Mucosa of descending colon (tissue), 3 donors: Measurements from ENCODE around the gene ACYP1. TPM values are rescaled to one million over a fixed set of nuclear protein-coding genes. Genes with fewer than 3 reads are reported as not detected.

Experiments
- ATAC-seq: fragments of 200-7000 bp; cut with Tn5 transposase; one replicate; pipeline ENCODE4 v1.9.1; 2020; ENCODE audit warnings: mild to moderate bottlenecking, moderate library complexity
- DNase-seq, 3 donors: peaks; one replicate each; pipeline ENCODE4 v3.0.0-alpha.2; 2020
- H3K36me3 ChIP-seq: fragments of 200-600 bp; one replicate; pipeline ENCODE4 v1.8.0; 2021; ENCODE audit warnings: low read depth, mild to moderate bottlenecking
- H3K4me1 ChIP-seq: fragments of 200-600 bp; one replicate; pipeline ENCODE4 v1.8.0; 2021; ENCODE audit warnings: low read depth, mild to moderate bottlenecking
- H3K4me3 ChIP-seq: fragments of 200-600 bp; one replicate; pipeline ENCODE4 v1.8.0; 2021; ENCODE audit warnings: mild to moderate bottlenecking
- H3K9me3 ChIP-seq: fragments of 200-600 bp; one replicate; pipeline ENCODE4 v1.8.0; 2021; ENCODE audit warnings: mild to moderate bottlenecking
- intact Hi-C, 2 donors: fragments of 100-400 bp; cut with DNase I in 1 of 2; cut with micrococcal nuclease in 1 of 2; formaldehyde crosslinking; loops; one replicate each; pipeline versions ENCODE4 v1.11.0 to v1.11.1; 2022; cut with DNase I, micrococcal nuclease
- total RNA-seq, 3 donors: library from RNA; stranded (reverse); fragmentation: NEBNext Ultra II Directional in 2 of 3; extraction: Animal tissue kit (Norgen Biotek cat#: 25700) in 2 of 3; gene quantifications; one replicate each; pipeline versions ENCODE4 v1.2.1 to v1.2.4, GENCODE V29; 2021 to 2023
- TF ChIP-seq, protein P1 (sequence below): fragments of 200-600 bp; IDR thresholded peaks from one replicate; pipeline ENCODE4 v1.8.0; 2022; ENCODE audit warnings: antibody characterized with exemption, mild to moderate bottlenecking
- donor health status: DM: no; HTN: no; CAD: no; lungs with moderate emphysema.
- donor health status: DM: no; HTN: no; CAD: no.
- donor health status: DM: no; HTN: yes; CAD: no.

The ACYP1 gene
- total RNA-seq, 3 donors from 2014 or later = 18.5 to 26.5 (median 20.3) TPM

- H3K9me3 ChIP-seq = no peaks in the 10 kb centered on the region
- TF ChIP-seq, protein P1, sequence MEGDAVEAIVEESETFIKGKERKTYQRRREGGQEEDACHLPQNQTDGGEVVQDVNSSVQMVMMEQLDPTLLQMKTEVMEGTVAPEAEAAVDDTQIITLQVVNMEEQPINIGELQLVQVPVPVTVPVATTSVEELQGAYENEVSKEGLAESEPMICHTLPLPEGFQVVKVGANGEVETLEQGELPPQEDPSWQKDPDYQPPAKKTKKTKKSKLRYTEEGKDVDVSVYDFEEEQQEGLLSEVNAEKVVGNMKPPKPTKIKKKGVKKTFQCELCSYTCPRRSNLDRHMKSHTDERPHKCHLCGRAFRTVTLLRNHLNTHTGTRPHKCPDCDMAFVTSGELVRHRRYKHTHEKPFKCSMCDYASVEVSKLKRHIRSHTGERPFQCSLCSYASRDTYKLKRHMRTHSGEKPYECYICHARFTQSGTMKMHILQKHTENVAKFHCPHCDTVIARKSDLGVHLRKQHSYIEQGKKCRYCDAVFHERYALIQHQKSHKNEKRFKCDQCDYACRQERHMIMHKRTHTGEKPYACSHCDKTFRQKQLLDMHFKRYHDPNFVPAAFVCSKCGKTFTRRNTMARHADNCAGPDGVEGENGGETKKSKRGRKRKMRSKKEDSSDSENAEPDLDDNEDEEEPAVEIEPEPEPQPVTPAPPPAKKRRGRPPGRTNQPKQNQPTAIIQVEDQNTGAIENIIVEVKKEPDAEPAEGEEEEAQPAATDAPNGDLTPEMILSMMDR = no peak
- no peaks in the 10 kb centered on the region for H3K36me3 ChIP-seq
- DNase-seq (no peak), ATAC-seq (no peak)
- no peak overlapping the region for H3K4me3 ChIP-seq
- intact Hi-C loops = no loop called here
- H3K4me1 ChIP-seq = peaks cover 20% of the 10 kb centered on the region
Measured at GRCh38 chr14:75047506-75047905, 16.3 kb downstream of the ACYP1 start.

DNA sequence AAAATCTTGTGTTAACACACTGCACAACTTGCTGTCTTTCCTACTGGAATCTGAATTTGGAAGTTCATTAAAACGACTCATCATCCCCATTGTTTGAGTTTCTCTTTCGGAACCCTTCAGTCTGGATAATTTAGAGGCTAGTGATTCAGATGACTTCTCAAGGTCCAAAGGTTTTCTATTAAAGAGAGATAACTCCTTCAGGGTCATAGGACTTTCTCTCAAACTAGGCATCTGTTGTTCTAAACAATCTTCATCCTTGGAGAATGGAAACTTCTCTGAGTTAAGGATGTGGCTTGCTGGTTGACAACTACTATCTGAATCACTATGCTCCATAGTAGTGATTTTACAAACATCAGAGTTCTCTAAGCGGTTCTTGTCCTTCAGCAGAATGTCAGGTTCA lies 16.9 kb downstream of the ACYP1 start:
- ATAC-seq = peak; percentile 14
- DNase-seq = no peak
- intact Hi-C loops = no loop called here
- H3K4me3 ChIP-seq = no peak overlapping the region
- H3K9me3 ChIP-seq = no peaks in the 10 kb centered on the region
- TF ChIP-seq, protein P1 = no peak
- H3K4me1 ChIP-seq = peaks cover 26% of the 10 kb centered on the region
- H3K36me3 ChIP-seq = no peaks in the 10 kb centered on the region

DNA sequence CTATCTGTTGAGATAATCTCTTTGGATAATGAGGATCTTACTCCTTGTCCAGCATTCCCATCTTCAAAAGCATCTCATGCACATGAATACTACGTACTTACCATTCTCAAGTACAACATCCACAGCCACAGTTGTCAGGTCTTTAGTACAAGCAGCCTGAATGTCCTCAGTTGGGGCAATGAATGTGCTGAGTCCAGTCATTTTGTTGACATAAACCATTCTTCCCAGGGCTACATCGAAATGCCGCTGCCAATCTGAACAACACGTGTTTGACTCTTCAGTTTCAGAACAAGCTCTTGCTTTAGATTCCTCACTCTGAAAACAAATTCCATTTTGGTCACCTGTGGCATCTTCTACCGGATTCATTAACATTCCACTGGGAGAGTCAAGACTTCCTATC lies 17.5 kb downstream of the ACYP1 start:
- H3K4me3 ChIP-seq = no peak overlapping the region
- ATAC-seq (no peak), DNase-seq (no peak)
- H3K36me3 ChIP-seq = no peaks in the 10 kb centered on the region
- H3K9me3 ChIP-seq = no peaks in the 10 kb centered on the region
- TF ChIP-seq, protein P1 = no peak
- peaks cover 32% of the 10 kb centered on the region for H3K4me1 ChIP-seq
- intact Hi-C loops = no loop called here

DNA sequence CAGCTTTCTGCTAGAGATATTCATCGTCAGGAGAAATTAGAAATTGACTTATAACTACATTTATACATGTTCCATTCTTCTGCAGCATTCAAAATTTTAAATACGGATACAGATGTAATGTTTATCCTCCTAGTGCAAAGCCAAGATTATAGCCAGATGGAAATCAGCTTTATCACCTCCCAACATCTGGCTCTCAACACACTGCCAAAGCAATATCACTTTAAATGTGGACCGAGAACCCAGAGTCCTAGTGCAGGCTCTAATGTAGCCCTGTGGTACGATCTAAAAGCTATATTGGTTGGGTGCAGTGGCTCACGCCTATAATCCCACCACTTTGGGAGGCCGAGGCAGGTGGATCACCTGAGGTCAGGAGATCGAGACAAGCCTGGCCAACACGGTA lies 19.1 kb downstream of the ACYP1 start:
- H3K9me3 ChIP-seq = no peaks in the 10 kb centered on the region
- H3K36me3 ChIP-seq = no peaks in the 10 kb centered on the region
- TF ChIP-seq, protein P1 = no peak
- no peak for DNase-seq
- no peak overlapping the region for H3K4me3 ChIP-seq
- intact Hi-C loops = no loop called here
- peaks cover 38% of the 10 kb centered on the region for H3K4me1 ChIP-seq
- ATAC-seq = no peak

- no peak for DNase-seq
- ATAC-seq = no peak
- intact Hi-C loops = no loop called here
- Histone ChIP-seq H3K36me3 (no peaks in the 10 kb centered on the region), H3K9me3 (no peaks in the 10 kb centered on the region), H3K4me1 (peaks cover 37% of the 10 kb centered on the region), H3K4me3 (no peak overlapping the region)
- TF ChIP-seq, protein P1 = no peak
Measured at GRCh38 chr14:75044322-75044721, 19.5 kb downstream of the ACYP1 start.

DNA sequence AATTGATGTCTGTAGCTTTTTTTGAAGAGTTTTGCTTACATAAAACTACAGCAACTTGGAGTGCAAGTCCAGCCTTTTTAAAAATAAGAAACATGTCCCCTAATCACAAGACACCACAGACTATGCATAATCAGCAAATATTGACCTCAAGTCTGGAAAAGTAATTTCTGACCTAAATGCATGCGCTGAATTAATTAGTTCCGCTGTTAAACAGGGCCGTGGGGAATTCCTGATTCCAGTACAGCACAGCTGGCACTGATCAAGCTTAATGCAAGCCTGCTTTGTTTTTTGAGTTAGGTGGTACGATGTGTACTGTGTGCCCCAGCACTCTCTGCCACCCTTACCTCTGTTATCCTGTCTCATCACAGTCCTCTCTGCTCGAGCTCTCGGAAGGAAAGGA lies 21.8 kb downstream of the ACYP1 start:
- Histone ChIP-seq H3K36me3 (no peaks in the 10 kb centered on the region), H3K9me3 (no peaks in the 10 kb centered on the region), H3K4me3 (no peak overlapping the region), H3K4me1 (peaks cover 36% of the 10 kb centered on the region)
- intact Hi-C loops = no loop called here
- peak in 1 of 3 donors; percentile 22 for DNase-seq
- peak; percentile 23 for ATAC-seq
- TF ChIP-seq, protein P1 = no peak
